ENCODE data around the gene CADPS.

Gene CADPS

GRCh38 chr3:62368705-62369475 lies 506.3 kb downstream of the CADPS start:
- Mint-ChIP-seq H3K27me3 (peaks cover 52% of the 10 kb centered on the region), H3K9me3 (ENCODE audit: low read depth) (no peaks in the 10 kb centered on the region), H3K36me3 (no peaks in the 10 kb centered on the region), H3K4me1 (ENCODE audit: low read depth) (peaks cover 8% of the 10 kb centered on the region), H3K27ac (no peak overlapping the region), H3K4me3 (no peak overlapping the region)

- H3K36me3 Mint-ChIP-seq = no peaks in the 10 kb centered on the region
- peaks cover 52% of the 10 kb centered on the region for H3K27me3 Mint-ChIP-seq
- H3K4me3 Mint-ChIP-seq = no peak overlapping the region
Observed at GRCh38 chr3:62368290-62368704, 506.9 kb downstream of the CADPS start.

GRCh38 chr3:62367763-62368195 lies 507.4 kb downstream of the CADPS start:
- Mint-ChIP-seq H3K4me3 (no peak overlapping the region), H3K36me3 (no peaks in the 10 kb centered on the region), H3K27ac (no peak overlapping the region), H3K4me1 (ENCODE audit: low read depth) (peaks cover 8% of the 10 kb centered on the region), H3K27me3 (peaks cover 52% of the 10 kb centered on the region), H3K9me3 (ENCODE audit: low read depth) (no peaks in the 10 kb centered on the region)

More at GRCh38 chr3:62368290-62368704, 506.9 kb downstream of the CADPS start:
- no peaks in the 10 kb centered on the region for H3K9me3 Mint-ChIP-seq (ENCODE audit: low read depth)
- H3K4me1 Mint-ChIP-seq (ENCODE audit: low read depth) = peaks cover 8% of the 10 kb centered on the region
- no peak overlapping the region for H3K27ac Mint-ChIP-seq

- H3K9me3 Mint-ChIP-seq (ENCODE audit: low read depth) = no peaks in the 10 kb centered on the region
- peaks cover 53% of the 10 kb centered on the region for H3K27me3 Mint-ChIP-seq
- no peak overlapping the region for H3K4me3 Mint-ChIP-seq
- H3K36me3 Mint-ChIP-seq = no peaks in the 10 kb centered on the region
- H3K27ac Mint-ChIP-seq = no peak overlapping the region
- peaks cover 7% of the 10 kb centered on the region for H3K4me1 Mint-ChIP-seq (ENCODE audit: low read depth)
Observed at GRCh38 chr3:62366126-62366484, 509.1 kb downstream of the CADPS start.

- Mint-ChIP-seq H3K4me1 (ENCODE audit: low read depth) (peaks cover 6% of the 10 kb centered on the region), H3K4me3 (no peak overlapping the region), H3K27me3 (peaks cover 49% of the 10 kb centered on the region), H3K27ac (no peak overlapping the region), H3K9me3 (ENCODE audit: low read depth) (no peaks in the 10 kb centered on the region), H3K36me3 (no peaks in the 10 kb centered on the region)
Observed at GRCh38 chr3:62365391-62366125, 509.7 kb downstream of the CADPS start.

GRCh38 chr3:62364191-62364590 lies 511.0 kb downstream of the CADPS start:
- no peaks in the 10 kb centered on the region for H3K36me3 Mint-ChIP-seq
- H3K4me1 Mint-ChIP-seq (ENCODE audit: low read depth) = no peaks in the 10 kb centered on the region
- no peaks in the 10 kb centered on the region for H3K9me3 Mint-ChIP-seq (ENCODE audit: low read depth)
- no peak overlapping the region for H3K27ac Mint-ChIP-seq
- peaks cover 40% of the 10 kb centered on the region for H3K27me3 Mint-ChIP-seq
- no peak overlapping the region for H3K4me3 Mint-ChIP-seq

DNA sequence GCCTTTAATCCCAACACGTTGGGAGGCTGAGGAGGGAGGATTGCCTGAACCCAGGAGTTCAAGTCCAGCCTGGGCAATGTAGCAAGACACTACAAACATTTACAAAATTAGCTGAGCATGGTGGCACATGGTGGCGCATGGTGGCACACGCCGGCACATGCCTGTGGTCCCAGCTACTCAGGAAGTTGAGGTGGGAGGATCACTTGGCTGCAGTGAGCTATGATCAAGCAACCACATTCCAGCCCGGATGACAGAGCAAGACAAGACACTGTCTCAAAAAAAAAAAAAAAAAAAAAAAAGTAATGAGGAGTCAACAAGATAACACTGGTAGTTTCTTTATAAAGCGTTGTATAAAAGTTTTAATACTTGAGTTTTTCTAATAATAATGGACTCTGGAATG lies 511.9 kb downstream of the CADPS start:
- Mint-ChIP-seq H3K27ac (no peak overlapping the region), H3K4me1 (ENCODE audit: low read depth) (no peaks in the 10 kb centered on the region), H3K9me3 (ENCODE audit: low read depth) (no peaks in the 10 kb centered on the region), H3K4me3 (no peak overlapping the region), H3K27me3 (peaks cover 32% of the 10 kb centered on the region), H3K36me3 (no peaks in the 10 kb centered on the region)

DNA sequence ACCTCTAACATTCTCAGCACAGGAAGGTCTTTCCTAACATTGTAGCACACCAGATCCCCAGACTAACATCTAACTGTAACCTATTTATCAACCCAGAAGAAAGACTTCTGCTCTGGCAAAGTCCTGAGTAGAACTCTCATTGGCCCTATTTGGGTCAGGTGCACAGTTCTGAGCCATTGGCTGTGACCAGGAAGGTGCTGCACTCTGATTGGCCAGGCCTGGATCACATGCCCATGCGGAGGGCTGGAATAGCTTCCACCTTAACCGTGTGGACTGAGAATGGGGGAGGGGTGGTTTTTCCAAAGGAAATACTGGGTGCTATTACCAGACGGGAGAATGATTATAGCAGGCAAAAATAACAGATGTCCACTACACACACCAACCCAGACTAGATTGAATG lies 513.4 kb downstream of the CADPS start:
- Mint-ChIP-seq H3K9me3 (ENCODE audit: low read depth) (no peaks in the 10 kb centered on the region), H3K27me3 (peaks cover 19% of the 10 kb centered on the region), H3K36me3 (no peaks in the 10 kb centered on the region), H3K27ac (no peak overlapping the region), H3K4me1 (ENCODE audit: low read depth) (no peaks in the 10 kb centered on the region), H3K4me3 (no peak overlapping the region)

- no peaks in the 10 kb centered on the region for H3K4me1 Mint-ChIP-seq (ENCODE audit: low read depth)
- H3K9me3 Mint-ChIP-seq (ENCODE audit: low read depth) = no peaks in the 10 kb centered on the region
- H3K36me3 Mint-ChIP-seq = no peaks in the 10 kb centered on the region
- H3K27ac Mint-ChIP-seq = no peak overlapping the region
- H3K4me3 Mint-ChIP-seq = no peak overlapping the region
- H3K27me3 Mint-ChIP-seq = peaks cover 15% of the 10 kb centered on the region
Observed at GRCh38 chr3:62361261-62361660, 514.0 kb downstream of the CADPS start.

- no peak overlapping the region for H3K27ac Mint-ChIP-seq
- H3K4me1 Mint-ChIP-seq (ENCODE audit: low read depth) = no peaks in the 10 kb centered on the region
- no peak overlapping the region for H3K4me3 Mint-ChIP-seq
- peaks cover 6% of the 10 kb centered on the region for H3K27me3 Mint-ChIP-seq
- H3K36me3 Mint-ChIP-seq = no peaks in the 10 kb centered on the region
- no peaks in the 10 kb centered on the region for H3K9me3 Mint-ChIP-seq (ENCODE audit: low read depth)
Observed at GRCh38 chr3:62359531-62359930, 515.7 kb downstream of the CADPS start.

GRCh38 chr3:62356356-62356755 lies 518.9 kb downstream of the CADPS start:
- Mint-ChIP-seq H3K4me3 (no peak overlapping the region), H3K27ac (no peak overlapping the region), H3K36me3 (no peaks in the 10 kb centered on the region), H3K27me3 (peaks cover 4% of the 10 kb centered on the region), H3K4me1 (ENCODE audit: low read depth) (no peaks in the 10 kb centered on the region), H3K9me3 (ENCODE audit: low read depth) (no peaks in the 10 kb centered on the region)

DNA sequence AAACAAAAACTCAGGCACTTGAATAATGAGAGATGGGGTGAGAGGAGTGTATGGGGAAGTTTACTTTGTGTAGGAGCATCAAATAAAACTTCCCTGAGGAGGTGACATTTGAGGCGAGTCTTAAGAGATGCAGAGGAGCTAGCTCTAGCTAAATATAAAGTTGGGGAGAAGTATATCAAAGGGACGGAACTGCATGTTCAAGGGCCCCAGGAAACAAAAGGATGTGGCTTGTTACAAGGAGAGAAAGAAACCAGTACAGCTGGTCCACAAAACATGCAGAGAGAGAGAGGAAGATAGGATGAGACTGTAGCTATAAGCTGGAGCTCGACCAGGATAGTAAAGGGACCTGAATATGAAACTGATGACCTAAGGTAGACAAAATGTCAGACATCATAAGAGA lies 519.5 kb downstream of the CADPS start:
- Mint-ChIP-seq H3K4me3 (no peak overlapping the region), H3K9me3 (ENCODE audit: low read depth) (no peaks in the 10 kb centered on the region), H3K4me1 (ENCODE audit: low read depth) (no peaks in the 10 kb centered on the region)

More for the DNA sequence above, 519.5 kb downstream of the CADPS start:
- H3K27me3 Mint-ChIP-seq = peaks cover 2% of the 10 kb centered on the region
- H3K27ac Mint-ChIP-seq = no peak overlapping the region
- H3K36me3 Mint-ChIP-seq = no peaks in the 10 kb centered on the region
